IPS-11a (cell line): ENCODE data around the gene BRCA2.

Source experiments
- H3K4me3 ChIP-seq: one replicate; pipeline ENCODE4 v1.5.1; 2013; ENCODE audit warnings: low read depth, low read length, control low read depth

The BRCA2 gene

DNA sequence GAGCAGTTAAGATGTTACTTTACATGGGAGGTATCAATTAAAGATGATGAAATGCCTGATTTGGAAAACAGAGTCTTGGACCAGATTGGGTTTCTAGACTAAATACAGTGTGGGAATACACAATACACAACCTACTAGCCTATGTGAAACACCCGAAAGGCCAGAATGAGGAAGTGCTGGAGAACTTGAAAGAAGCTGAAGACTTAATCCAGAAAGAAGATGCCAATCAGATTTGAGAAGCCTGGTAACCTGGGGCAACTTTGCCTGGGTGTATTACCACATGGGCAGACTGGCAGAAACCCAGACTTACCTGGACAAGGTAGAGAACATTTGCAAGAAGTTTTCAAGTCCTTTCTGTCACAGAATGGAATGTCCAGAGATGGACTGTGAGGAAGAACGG is 69.4 kb downstream of the BRCA2 start:
- no peak overlapping the region for H3K4me3 ChIP-seq

DNA sequence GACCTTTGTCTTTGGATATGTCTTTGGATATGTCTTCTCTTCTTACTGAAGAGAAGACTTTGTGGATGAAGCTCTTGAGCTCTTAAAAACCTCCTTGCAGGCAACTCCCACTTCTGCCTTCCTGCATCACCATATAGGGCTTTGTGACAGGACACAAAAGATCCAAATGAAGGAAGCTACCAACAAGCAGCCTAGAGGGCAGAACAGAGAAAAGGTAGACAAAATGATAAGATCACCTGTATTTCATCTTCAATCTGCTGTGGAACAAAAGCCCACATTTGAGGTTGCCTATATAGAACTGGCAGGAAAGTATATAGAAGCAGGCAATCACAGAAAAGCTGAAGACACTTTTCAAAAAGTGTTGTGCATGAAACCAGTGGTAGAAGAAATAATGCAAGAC is 70.1 kb downstream of the BRCA2 start:
- H3K4me3 ChIP-seq = no peak overlapping the region

DNA sequence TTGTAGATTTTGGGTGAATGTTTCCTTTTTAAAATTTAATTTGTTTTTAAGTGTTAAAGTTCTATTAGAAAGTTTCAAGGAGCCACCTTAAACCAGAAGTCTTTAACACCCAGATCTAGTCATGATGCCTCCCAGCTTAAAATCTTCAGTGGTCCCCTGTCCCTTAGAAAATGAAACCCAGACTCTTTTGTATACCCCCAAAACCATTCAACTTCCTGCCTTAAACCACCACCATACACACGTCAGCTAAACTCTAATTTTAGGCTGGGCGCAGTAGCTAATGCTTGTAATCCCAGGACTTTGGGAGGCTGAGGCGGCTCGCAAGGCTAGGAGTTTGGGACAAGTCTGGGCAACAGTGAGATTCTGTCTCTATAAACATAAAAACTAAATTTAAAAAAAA is 74.7 kb downstream of the BRCA2 start:
- H3K4me3 ChIP-seq = no peak overlapping the region

DNA sequence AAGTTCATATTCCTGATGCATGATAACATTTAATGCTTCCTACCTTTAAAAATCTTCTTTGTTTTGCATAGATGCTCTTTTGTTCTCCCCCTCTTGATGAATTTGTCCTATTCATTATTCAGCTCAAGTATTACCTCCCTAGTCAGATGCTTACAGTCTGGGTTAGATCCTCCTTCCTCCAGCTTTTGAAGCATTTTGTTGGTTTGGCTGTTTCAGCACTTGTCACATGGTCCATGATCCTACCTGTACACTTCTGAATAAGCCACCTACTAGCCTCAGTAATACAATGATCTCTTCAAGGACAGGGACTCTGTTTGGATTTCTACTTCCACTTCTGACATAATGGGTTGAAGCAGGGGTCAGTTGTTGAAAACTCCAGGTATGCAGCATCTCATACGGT is 75.2 kb downstream of the BRCA2 start:
- H3K4me3 ChIP-seq = no peak overlapping the region

DNA sequence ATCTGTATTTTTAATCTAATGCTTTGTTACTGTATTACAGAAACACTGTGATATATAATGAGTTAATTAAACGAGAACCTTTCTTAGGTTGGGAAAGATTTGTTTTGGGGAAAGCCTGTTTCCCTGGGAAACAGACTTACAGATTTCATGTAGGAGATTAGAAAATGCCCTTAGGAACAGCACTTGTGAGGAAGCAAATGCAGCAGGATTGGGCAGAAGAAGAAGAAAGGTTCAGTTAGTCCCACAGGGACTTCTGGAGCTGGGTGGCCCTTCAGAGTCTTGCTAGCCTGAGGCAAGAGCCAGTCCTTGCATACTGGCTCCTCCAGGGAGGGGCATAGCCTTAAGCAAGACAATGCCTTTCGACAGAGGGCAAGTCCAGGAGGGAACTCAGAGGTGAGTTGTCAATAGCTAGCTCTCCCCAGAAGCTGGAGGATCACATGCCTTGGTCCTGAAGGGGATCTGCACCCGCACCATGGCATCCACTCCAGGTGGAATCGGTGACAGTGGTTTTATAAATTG is 75.9 kb downstream of the BRCA2 start:
- H3K4me3 ChIP-seq = no peak overlapping the region

DNA sequence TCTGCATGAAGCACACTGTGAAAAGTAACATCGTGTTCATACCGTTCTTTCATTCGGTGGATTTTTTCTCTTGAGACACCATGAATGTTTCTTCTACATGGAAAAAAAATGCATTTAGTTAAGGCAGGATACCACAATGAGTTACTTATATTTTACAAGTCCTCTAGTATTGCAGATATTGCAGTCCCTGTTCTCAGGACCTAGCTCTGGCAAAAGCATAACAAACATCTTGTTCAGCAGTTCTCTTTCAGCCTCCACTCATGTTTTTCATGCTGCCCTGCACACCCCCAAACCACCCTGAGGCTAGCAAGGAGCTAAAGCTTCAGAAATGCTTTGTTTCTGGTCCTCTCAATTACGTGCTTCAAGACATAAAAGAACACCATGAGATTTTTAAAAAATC is 87.8 kb downstream of the BRCA2 start:
- H3K4me3 ChIP-seq = no peak overlapping the region

DNA sequence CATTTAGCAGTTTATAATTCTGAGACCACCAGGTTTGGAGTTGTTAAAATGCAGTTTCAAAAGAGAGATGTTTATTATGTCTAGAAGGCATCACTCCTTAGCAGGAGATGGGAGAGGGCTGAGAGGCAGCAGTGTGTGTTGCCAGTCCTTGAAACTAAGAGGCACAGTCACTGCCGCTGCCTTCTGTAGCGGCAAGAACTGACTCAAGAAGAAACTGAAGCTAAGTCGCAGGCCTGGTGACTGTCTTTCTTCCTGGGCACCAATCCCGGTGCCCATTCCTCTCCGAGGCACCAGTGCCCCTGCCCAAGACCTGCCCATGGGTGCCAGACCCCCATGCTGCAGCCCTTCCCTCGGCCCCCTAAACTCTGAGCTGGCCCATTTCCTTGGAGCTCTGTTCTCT is 92.5 kb downstream of the BRCA2 start:
- H3K4me3 ChIP-seq = no peak overlapping the region

DNA sequence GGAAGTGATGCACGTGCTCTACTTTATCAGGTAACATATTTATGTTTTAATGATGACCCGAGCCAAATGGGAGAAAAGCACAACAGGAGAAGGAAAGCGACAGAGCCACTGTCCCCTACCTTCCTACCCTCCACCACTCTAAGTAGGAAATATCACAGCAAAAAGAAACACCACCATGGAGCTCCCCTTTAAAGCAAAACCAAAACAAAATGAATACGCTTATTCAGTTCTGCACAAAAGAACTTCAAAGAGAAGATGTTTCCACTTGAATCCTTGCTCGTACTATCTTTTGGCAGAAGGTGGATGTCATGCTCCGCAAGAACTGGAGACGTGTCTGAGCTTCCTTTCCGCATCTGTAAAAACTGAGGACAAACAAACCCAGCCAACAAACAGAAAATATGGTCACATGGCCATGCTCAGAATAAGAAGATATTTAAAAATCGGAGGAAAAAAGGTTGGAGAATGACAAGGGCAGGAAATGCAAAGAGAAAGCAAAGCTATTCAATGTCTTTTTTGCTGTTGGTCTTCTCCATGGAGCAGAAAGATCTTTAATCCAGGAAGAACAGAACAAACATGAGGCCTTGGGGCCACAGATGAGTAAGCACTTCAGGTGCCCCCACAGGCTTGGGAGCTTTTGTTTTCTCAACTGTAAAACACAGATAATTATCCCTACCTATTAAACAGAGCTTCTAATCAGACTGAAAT is 93.1 kb downstream of the BRCA2 start:
- H3K4me3 ChIP-seq = no peak overlapping the region

DNA sequence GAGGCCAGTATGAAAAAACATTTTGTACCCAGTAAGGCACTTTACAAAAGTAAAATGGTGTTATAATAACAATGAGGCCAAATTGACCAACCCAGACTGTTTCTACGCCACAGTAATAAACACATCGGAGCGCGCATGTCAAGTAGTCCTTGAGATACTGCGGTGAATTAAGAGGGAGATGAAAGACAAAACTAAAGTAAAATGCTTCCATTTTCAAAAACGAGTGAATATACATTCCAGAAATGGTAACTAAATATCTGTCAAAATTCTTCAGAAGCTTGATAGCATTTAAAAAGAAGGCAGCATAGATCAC is 93.6 kb downstream of the BRCA2 start:
- H3K4me3 ChIP-seq = no peak overlapping the region

DNA sequence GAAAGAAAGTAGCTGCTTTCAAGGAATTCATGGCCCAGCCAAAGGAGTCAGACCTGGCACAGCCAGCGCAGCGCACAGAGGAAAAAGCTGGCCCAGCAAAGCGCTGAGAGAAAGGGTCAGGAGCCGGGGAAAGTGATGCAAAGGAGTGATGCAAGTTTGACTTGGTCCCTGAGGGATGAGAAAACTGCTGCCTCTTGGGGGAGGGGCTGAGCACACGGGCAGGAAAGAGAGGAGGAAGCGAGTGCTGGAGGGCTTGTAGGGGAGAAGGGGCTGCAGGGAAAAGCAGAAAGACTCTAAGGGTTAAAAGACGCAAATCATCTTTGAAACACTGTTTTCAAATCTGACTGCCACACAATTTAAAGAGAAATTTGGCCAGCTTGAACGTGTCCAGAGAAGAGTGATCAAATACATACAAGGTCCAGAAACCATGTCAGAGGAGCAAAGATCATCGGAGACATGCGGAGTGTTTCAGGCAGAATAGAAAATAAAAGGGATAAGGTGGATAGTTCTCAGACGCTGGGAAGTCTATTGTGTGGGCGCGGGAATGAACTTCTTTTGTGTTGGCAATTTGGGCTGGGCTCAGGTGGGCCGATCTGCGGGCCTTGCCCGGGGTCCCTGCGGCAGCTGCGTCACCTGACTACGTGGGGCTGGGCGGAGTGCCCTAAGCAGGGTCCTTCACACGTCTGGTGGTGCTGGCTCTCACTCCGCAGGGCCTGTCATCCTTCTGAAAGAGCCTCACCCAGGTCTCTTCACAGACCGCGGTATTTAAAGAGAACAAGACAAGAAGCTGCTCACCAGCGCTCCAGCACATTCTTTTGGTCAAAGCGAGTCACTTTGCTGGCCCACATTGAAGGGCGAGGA is 94.5 kb downstream of the BRCA2 start:
- peak overlapping the region; percentile 58 for H3K4me3 ChIP-seq

DNA sequence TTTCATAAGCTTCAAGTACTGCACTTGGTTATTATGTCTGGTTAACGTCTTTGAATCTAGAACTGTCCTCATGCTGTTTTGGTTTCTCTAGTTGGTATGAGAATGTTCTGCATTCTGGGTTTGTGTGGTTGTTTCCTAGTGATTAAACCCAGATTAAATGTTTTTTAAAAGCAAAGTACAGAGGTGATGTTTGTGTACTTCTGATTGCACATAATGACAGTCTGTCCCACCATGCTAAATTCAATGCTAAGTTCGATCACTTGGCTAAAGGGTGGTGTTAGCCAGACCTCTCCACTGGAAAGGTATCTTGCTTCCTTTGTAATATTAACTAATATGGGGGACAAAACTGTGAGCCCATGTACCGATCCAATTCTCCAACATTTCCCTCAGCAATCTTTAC is 98.0 kb downstream of the BRCA2 start:
- H3K4me3 ChIP-seq = no peak overlapping the region

DNA sequence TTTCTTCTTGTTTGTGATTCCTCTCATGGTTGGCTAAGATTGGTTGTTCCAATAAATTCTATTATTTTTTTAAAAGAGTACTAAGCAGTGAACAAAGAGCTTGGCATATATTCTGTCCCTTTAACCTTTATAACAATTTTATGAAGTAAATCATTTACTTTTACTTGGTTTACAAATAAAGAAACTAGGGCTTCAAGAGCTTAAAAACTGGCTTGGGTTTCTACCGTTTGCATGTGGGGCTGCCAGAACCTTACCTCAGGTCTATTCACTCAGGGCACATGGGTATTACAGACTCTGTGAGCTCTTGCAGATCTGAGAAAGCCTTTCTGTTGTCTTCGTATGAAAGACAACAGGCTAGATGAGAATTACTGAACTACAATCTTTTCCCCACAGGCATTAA is 99.3 kb downstream of the BRCA2 start:
- H3K4me3 ChIP-seq = no peak overlapping the region

DNA sequence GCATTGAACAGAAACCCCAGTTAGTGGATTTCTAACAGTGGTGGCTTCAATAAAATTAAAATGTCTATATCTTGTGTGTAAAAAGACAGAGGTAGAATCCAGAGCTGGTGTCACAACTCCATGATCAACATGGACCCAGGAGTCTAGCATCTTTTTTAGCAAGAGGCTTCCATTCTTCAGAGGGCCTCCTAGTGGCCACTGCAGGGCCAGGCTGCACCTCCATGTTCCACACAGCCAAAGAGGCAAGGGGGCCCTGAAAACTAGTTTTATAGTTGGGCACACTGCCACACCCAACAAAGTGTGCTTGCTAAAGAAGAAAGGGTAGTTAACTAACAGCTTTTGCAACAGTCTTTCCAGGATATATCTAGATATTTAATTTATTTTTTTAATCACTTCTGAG is 99.7 kb downstream of the BRCA2 start:
- H3K4me3 ChIP-seq = no peak overlapping the region

DNA sequence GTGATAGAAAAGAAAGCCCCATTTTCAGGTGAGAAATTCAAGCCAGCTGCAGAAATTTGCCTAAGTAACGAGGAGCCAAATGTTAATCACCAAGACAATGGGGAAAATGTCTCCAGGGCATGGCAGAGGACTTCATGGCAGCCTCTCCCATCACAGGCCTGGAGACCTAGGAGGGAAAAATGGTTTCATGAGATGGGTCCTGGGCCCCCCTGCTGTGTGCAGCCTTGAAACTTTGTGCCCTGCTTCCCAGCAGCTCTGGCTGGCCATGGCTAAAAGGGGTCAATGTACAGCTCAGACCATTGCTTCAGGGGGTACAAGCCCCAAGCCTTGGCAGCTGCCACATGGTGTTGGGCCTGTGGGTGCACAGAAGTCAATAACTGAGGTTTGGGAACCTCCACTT is 102.7 kb downstream of the BRCA2 start:
- no peak overlapping the region for H3K4me3 ChIP-seq

DNA sequence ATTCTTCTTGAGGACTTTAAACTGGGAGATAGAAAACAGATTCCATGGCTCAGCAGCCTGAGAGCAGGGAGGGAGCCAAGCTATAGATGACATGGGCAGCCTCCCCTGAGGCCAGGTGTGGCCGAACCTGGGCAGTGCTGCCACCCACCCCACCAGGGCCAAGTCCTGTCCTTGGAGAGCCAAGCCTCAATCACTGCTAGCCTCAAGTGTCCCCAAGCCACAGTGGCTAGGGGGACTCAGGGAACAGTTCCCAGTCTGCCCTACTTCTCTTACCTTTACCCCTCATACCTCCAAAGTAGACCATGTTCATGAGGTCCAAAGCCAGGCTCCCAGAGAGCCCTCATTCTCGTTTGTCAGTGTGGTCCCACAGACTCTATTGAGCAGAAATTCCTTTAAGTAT is 104.6 kb downstream of the BRCA2 start:
- no peak overlapping the region for H3K4me3 ChIP-seq

DNA sequence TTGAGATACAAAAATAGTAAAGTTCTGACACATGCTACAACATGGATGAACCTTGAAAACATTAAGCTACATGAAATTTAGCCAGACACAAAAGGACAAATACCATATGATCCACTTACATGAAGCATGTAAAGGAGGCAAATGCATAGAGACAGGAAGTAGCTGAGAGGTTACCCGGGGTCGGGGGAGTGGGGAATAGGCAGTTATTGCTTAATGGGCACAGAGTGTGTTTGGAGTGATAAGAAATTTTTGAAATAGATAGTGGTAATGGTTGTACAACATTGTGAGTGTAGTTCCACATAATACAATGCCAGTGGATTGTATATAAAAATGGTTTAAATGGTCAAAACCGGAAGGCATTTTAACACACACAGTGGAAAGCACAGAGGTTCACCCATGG is 108.3 kb downstream of the BRCA2 start:
- H3K4me3 ChIP-seq = no peak overlapping the region

DNA sequence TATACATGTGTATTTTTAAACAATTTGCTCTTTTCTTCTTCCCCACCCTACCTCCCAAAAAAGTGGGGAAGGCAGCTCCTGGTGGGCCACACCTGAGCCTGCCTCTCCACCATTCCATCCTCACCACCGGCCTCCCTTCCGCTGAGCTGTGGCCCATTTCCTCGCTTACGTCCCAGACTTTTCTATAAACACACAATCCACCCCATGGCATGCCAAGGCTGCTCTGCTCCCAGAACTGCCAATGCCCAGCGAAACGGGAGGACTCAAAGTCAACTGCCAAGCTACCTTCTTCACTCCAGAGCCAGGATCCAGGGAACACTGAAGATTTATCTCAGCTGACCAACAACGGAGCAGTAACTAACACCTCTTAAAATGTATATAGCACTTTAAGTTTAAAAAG is 109.8 kb downstream of the BRCA2 start:
- H3K4me3 ChIP-seq = no peak overlapping the region

DNA sequence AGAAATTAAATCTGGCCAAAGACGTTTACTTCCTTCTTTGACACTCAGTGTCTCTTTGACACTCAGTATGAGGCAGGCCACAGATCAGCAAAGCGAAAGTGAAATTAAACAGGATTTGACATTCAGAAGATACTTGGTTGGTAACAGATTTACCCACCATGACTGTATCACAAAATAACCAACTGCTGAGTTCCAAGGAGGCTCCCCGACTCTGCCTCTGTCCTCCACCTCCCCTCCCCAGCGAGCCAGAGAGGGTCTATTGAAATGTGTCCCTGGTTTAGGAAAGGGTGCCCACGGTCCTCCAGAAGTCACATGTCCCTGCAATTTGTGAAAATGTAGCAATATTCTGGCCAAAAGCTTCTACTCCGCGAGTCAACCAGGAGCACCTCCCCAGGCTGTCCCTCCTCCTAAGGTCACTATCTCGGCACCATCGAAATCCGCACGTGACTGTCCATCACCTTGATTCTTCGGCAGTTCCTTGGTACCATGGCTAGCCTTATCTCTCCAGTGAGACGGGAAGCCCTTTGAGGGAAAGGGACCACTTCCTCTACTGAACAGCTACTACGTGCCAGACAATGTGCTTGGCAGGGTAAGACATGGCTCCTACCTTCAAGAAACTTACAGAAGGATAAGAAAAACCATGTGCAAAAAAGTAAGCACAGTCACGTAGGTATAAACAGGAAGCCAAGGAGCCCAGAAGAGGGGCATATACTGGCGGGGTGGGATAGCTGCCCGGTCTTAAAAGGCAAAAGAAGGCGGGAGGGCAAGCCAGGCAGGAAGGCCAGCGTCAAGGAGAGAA is 111.1 kb downstream of the BRCA2 start:
- peak overlapping the region; percentile 67 for H3K4me3 ChIP-seq

DNA sequence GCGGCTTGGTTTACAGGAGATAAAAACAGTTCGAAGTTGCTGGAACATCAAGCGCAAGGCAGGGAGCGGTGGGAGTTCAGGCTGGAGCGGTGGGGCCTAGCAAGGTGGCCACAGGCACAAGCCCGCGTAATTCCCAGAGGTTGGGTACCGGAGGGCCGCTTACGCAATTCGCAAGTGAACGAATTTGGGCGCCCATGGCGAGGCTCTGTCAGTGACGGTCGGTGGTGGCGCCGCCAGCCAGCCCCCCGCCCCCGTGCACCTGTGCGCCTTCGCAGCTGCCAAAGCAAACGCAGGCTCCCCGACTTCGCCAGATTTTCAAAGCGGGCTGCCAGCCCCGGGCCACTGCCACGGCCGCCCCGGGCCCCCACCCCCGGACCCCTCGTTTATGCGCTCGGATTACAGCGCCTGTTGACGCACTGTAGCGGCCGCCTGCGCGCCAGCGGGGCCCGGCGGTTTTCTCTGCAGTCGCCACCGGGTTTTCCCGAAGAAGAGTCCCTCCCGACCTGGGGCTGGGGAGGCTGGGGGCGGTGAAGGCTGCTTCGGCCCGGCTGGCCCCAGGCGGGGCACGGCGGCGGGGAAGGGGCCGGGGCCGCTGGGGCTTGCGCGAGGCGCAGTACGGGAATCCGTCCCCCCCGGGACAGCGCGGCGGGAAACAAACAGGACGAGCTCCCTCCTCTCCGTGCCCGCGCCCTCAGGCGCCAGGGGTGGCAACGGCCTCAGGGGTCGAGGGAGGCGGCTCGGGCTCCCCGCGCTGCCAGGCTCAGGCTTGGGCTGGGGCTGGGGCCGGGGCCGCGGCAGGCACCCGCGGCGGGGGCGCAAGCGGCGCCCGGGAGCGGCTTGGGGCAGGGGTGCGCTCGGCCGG is 111.9 kb downstream of the BRCA2 start:
- H3K4me3 ChIP-seq = peak overlapping the region; percentile 67

DNA sequence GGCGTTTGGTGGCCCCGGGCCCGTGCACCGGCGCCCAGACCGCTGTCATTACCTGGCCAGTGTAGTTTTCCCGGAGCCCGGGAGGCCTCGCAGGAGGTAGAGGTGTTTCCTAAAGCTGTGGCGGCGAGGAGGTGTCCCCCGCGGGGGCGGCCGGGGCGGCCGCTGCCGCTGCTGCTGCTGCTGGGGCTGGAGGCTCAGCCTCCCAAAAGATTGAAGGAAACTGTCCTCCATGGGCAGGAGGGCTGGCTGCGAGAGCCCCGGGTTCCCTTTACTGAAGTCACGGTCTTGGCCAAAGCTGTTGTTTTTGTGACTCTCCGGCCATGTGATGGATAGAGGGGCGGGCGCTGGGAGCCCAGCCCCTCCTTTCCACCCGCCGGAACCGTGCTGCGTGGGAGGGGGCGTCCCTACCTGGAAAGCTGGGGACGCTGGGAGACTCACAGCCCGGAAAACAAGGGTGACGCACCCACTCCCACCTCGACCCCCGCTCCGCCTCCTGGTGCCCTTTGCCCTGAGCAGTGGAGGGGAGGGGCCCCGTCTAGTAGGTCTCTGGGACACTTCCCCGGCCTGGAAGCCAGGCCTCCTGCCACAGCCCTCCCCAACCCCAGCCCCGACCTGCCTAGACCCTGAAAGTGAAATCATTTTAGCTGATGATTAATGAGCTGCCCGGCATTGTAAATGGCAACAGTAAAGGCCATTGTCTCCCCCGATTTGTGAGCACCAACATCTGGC is 112.7 kb downstream of the BRCA2 start, which contains the start of gene N4BP2L1:
Gene N4BP2L1, minus strand, starts transcription at position 279 of the 729 bp plus-strand sequence. Its CDS starts 48 bp downstream, at position 231.
- peak within 1 kb of the TSS; percentile 67 for H3K4me3 ChIP-seq
